ENCODE results near the gene ATP10D.
"Not testable (repeated sequence)": the region's sequence is repeated elsewhere in the genome, so short reads cannot be mapped to it uniquely, and the experiment has no call there.

Gene ATP10D

GRCh38 chr4:47535567-47536147 is 50.6 kb downstream of the ATP10D start:
- DNase-seq (ENCODE audit: low read depth), result no peak

DNA sequence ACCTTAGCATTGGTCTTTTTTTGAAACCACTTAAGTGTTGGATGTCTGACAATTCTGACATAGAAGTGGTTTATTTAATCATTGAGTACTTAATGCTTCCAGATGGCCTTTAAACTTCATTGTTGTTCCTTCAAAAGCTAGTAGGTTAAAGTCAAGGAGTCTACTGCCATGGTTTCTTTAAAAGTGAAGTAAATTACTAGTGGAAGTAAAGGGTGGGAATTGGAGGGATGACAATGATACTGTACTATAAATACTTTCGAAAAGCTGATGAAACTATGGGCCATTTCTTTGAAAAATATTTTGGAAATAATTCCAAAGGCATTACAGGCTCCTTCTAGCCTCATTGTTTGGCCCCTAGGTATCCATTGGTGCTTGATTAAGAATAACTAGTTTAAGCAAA is 51.9 kb downstream of the ATP10D start:
- no peak for DNase-seq (ENCODE audit: low read depth)

- no peak for DNase-seq (ENCODE audit: low read depth)
Measured at GRCh38 chr4:47538111-47538824, 53.2 kb downstream of the ATP10D start.

DNA sequence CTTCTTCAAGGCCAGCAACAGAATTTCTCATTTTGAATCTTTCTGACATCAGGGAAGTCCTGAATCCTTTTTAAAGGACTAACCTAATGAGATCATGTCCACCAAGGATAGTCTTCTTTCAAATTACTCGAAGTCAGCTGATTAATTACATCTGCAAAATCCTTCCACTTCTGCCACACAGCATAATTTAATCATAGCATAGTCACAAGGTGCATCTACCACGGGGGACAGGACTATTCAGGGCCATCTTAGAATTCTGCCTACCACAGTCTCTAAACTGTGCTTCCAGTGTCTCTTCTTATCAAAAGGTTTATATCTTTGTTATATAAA is 53.7 kb downstream of the ATP10D start:
- DNase-seq (ENCODE audit: low read depth), result no peak

GRCh38 chr4:47542640-47543039 is 57.6 kb downstream of the ATP10D start:
- DNase-seq (ENCODE audit: low read depth), result not testable (repeated sequence)

GRCh38 chr4:47543331-47543730 is 58.3 kb downstream of the ATP10D start:
- DNase-seq (ENCODE audit: low read depth), result no peak

DNA sequence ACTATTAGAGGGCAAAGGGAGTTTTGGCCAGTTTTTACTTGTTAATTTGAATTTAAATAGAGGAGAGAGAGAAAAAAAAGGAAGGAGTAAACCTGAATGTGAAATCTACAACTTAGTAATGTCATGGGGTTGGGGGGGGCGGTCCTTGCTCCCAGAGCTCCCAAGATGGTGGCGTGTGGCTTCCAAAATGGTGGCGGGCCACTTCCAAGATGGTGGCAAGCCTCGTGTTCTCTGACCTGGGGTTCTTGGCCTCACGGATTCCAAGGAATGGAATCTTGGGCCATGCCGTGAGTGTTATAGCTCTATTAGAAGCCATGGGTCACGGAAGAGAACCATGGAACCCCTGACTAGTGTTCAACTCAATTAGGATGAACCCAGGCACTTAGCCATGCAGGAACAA is 65.3 kb downstream of the ATP10D start:
- DNase-seq (ENCODE audit: low read depth), result not testable (repeated sequence)

DNA sequence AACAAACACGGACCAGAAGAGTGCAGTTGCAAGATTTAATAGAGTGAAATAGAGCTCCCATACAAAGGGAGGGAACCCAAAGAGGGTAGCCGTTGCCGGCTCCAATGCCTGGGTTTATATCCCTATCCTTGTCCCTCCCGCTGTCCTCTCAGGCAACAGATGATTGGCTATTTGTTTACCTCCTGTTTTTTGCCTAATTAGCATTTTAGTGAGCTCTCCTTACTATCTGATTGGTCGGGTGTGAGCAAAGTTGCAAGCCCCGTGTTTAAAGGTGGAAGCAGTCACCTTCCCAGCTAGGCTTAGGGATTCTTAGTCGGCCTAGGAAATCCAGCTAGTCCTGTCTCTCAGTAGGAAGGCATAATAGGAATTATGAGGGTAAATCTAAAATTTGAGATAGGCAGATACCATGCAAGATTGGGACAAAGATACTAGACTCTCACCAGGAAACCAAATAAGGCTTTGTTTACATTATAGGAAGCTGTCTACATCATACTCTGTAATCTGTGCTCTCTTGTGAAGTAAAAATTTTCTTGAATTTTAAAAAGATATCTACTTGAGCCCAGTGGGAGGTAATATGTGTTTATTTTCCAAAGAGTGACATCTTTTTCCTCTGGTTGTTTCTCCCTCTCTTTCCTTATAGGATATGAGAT is 65.9 kb downstream of the ATP10D start:
- DNase-seq (ENCODE audit: low read depth), result no peak

GRCh38 chr4:47551682-47552081 is 66.6 kb downstream of the ATP10D start:
- no peak for DNase-seq (ENCODE audit: low read depth)

DNA sequence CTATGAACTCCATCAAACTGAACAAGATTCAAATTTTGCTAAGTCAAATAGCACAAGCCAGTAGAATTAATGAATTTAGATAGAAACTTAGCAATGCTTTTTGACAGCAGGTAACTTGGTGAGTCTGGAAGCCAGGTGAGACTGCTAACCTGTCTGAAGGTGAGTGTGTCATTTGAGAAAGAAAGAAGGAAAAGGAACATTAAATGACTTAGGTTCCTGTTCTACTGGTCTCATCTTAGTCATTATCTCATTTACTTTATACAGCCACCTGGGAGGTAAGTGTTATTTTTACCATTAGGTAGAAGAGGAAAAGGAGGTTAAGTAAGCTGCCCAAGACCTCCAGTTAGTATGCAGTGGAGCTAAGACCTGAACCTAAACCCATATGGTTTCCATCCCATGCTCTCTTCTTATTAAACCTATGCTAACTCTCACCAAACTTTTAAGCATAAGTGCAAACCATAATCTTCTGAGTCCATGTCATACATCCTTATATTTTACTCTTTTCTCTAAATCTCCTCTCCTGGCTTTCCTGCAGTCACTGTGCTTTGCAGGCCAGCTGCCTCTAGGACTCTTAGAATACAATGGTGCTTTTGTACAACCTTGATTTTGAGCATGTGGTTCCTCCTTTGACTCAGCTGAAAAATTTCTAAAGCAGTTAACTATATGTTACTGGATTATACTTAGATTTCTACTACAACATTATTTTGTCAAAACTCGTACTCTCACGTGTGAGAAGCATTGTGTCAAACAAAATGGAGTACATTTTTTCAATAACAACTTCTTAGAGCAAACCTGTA is 68.5 kb downstream of the ATP10D start:
- DNase-seq (ENCODE audit: low read depth), result no peak

DNA sequence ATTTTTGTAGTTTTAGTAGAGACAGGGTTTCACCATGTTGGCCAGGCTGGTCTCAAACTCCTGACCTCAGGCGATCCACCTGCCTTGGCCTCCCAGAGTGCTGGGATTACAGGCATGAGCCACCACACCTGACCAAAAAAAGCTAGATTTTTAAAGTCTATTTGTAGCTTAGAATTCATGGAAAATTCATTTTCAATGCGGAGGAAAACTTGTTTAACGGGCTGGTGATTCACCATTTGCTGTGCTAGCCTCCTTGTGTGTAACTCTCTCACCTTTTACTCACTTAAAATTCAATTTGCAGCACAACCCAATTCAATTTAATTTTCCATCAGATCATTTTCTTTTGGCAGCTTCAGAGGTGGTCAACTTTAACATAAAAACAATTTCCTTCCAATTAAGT is 70.8 kb downstream of the ATP10D start:
- not testable (repeated sequence) for DNase-seq (ENCODE audit: low read depth)

DNA sequence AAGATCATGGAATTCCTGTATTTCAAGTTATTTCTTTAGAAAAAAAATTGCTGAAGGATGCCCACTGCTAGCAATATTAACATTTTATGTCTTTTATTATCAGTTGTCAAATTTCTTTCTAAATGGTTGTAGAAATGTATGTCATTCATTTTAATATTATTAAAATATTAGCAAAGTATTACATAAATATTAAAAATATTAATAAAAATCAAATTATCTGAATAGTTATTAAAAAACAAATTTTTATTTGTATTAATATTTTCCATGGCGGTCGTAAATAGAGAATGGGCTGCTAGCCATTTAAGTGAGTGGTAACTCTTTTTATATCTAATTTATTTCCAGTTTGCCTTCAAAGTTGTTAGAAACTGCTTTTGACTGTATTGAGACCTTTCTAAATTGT is 72.2 kb downstream of the ATP10D start:
- no peak for DNase-seq (ENCODE audit: low read depth)

DNA sequence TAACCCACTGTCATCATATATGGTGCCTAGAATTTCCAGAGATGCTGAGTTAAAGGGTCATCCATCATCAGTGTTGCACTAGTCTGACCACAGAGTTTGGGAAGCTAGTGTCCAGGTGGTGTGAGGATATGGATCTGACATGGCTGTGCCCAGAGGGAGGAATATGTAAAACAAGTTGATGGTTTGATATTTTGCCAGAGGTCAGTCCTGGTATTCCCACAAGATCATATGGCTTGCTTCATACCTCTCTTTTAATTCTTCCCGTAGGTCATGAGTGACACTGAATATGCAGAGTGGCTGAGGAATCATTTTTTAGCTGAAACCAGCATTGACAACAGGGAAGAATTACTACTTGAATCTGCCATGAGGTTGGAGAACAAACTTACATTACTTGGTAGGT is 75.6 kb downstream of the ATP10D start:
- no peak for DNase-seq (ENCODE audit: low read depth)

DNA sequence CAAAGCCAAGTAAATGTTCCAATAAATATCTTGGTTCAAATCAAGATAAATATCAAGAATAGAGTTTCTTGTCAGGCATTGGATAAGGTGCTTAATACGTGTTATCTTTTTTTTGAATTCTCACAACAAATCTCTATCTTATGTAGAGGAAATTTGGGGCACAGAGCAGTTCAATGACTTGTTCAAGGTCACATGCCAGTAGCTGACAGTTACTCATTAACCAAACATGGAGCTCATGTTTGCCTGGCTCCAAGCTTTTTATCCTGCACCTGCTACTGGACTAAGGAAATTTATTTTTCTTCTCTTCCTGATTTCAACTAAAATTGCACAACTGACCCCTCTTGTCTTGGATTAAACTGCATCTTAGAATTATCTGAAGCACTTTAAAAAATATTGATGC is 76.3 kb downstream of the ATP10D start:
- DNase-seq (ENCODE audit: low read depth), result no peak

DNA sequence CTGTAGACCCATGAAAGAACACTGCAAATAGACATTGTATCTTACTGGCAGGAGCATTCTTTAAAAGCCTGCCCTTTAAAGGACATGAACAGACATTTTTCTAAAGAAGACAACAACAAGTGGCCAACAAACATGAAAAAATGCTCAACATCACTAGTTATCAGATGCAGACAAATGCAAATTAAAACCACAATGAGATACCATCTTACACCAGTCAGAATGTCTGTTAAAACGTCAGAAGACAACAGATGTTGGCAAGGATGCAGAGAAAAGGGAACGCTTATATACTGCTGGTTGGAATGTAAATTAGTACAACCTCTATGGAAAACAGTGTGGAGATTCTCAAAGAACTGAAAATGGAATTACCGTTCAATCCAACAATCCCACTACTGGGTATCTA is 77.2 kb downstream of the ATP10D start:
- DNase-seq (ENCODE audit: low read depth), result no peak

DNA sequence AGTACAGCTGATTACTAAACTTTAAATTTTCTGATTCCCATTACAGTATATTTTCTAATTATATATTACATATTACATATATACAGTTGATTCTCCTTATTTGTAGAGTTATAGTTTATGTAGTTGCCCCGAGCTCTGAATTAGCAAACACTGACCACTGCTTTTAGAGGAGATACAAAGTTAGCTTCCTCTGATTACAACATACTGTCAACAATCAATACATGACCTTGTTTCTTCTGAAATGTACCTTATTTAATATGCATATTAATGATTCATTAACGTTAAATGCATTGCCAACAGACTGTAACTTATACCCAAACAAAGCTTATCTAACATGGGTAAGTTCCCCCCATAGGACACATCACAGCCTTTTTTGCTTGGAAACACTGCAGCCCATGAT is 81.5 kb downstream of the ATP10D start:
- no peak for DNase-seq (ENCODE audit: low read depth)

DNA sequence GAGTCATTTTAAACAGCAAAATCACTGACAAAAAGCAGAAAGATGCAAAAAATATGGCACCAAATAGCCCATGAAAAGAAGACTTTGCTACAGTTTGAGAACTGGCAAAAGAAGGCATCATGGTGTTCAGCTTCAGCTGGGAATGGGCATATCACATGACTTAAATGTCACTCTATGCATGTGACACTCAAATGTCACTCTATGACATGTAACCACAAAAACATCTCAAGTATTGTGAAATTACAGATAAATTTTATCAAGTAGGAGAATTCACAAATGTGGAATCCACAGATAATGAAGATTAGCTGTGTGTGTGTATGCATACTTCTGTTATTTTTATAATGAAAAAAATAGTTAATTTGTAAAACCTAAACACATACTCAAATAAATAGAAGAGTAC is 81.9 kb downstream of the ATP10D start:
- no peak for DNase-seq (ENCODE audit: low read depth)

- DNase-seq (ENCODE audit: low read depth), result no peak
Measured at GRCh38 chr4:47567511-47567910, 82.4 kb downstream of the ATP10D start.

GRCh38 chr4:47570816-47571215 is 85.7 kb downstream of the ATP10D start:
- DNase-seq (ENCODE audit: low read depth), result no peak

GRCh38 chr4:47572981-47573380 is 87.9 kb downstream of the ATP10D start:
- DNase-seq (ENCODE audit: low read depth), result no peak

- no peak for DNase-seq (ENCODE audit: low read depth)
Measured at GRCh38 chr4:47577779-47578553, 92.9 kb downstream of the ATP10D start.

DNA sequence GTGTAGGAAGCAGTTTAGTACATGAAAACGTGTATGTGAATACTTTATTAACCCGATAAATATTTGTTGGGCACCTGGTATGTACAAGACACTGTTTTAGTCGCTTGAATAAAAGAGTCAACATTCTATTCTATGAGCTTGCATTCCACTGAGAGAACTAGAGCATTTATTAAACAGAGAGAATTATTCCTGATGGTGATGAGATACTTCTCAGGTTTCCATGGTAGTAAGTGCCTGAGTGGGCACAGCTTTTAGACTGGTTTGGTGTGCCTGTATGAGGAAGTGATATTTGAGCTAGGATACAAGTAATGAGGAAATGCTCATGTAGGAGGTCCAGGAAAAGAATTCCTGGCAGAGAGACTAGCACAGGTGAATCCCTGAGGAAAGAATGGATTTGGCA is 94.2 kb downstream of the ATP10D start:
- DNase-seq (ENCODE audit: low read depth), result no peak
